K562 (cell line): Measurements from ENCODE around the gene FCER2. TPM values are rescaled to one million over a fixed set of nuclear protein-coding genes. Genes with fewer than 3 reads are reported as not detected.

ENCODE experiments used
- BRD9 ChIP-seq: fragments of 450-650 bp; IDR thresholded peaks from 2 replicates; pipeline ENCODE4 v1.6.1; 2018; ENCODE audit warnings: low read depth; ENCODE audit not compliant: partially characterized antibody
- CREB3 ChIP-seq: fragments of 450-650 bp; conservative IDR thresholded peaks from 2 replicates; pipeline ENCODE4 v1.6.1; 2016; ENCODE audit warnings: missing genetic modification characterization, low read depth, mild to moderate bottlenecking, missing compliant biosample characterization, moderate library complexity
- DMBX1 ChIP-seq: fragments of 250-450 bp; sonication (Bioruptor Pico); IDR thresholded peaks from 2 replicates; pipeline ENCODE4 v1.8.0; 2022; ENCODE audit warnings: inconsistent platforms, mild to moderate bottlenecking, moderate library complexity, borderline replicate concordance
- ETV5 ChIP-seq: sonication (generic); formaldehyde crosslinking; IDR thresholded peaks from 2 replicates; pipeline ENCODE4 v1.4.0; 2020; ENCODE audit warnings: low read depth, mild to moderate bottlenecking, missing genetic modification reagents
- HDAC6 ChIP-seq: IDR thresholded peaks from 2 replicates; pipeline ENCODE4 v1.6.1; 2012; ENCODE audit warnings: low read depth, mild to moderate bottlenecking, control low read depth, inconsistent platforms, low read length, moderate library complexity
- HMGXB4 ChIP-seq: sonication (generic); formaldehyde crosslinking; IDR thresholded peaks from 2 replicates; pipeline ENCODE4 v1.8.1; 2023; ENCODE audit warnings: mild to moderate bottlenecking, missing genetic modification reagents
- IFI16 ChIP-seq: fragments of 250-450 bp; sonication (Bioruptor Pico); IDR thresholded peaks from 2 replicates; pipeline ENCODE4 v2.1.2; 2022; ENCODE audit warnings: mild to moderate bottlenecking, inconsistent platforms
- ILF3 ChIP-seq: fragments of 450-650 bp; IDR thresholded peaks from 2 replicates; pipeline ENCODE4 v1.6.1; 2018; ENCODE audit warnings: antibody characterized with exemption, mild to moderate bottlenecking, moderate library complexity, borderline replicate concordance
- KDM5B ChIP-seq: fragments of 200-600 bp; sonication (generic); IDR thresholded peaks from 2 replicates; pipeline ENCODE4 v1.6.1; 2012; ENCODE audit warnings: low read depth, mild to moderate bottlenecking, moderate library complexity, low read length, control low read depth, inconsistent platforms; ENCODE audit not compliant: insufficient replicate concordance
- MTA1 ChIP-seq: fragments of 450-650 bp; IDR thresholded peaks from 2 replicates; pipeline ENCODE4 v1.6.1; 2017; ENCODE audit warnings: borderline replicate concordance
- MTA3 ChIP-seq: fragments of 450-650 bp; formaldehyde crosslinking; IDR thresholded peaks from 2 replicates; pipeline ENCODE4 v1.6.1; 2017; ENCODE audit warnings: mild to moderate bottlenecking, borderline replicate concordance
- NRF1 ChIP-seq, 2 experiments: fragments of 450-650 bp; IDR thresholded peaks in 1 of 2; conservative IDR thresholded peaks in 1 of 2; 2 replicates each; pipeline ENCODE4 v1.6.1; 2014; ENCODE audit warnings: mild to moderate bottlenecking in 2 of 2
- PHF20 ChIP-seq: fragments of 450-650 bp; IDR thresholded peaks from 2 replicates; pipeline ENCODE4 v1.6.1; 2018; ENCODE audit not compliant: partially characterized antibody
- POLR2A ChIP-seq: fragments of 450-650 bp; conservative IDR thresholded peaks from 2 replicates; pipeline ENCODE4 v1.6.1; 2016
- RAD21 ChIP-seq, 2 experiments: fragments of 250-450 bp in 1 of 2; fragments of 450-650 bp in 1 of 2; sonication (Bioruptor Pico) in 1 of 2; formaldehyde crosslinking in 1 of 2; IDR thresholded peaks in 1 of 2; conservative IDR thresholded peaks in 1 of 2; 2 replicates each; pipeline versions ENCODE4 v1.4.0 to v1.8.0; 2020 to 2022; ENCODE audit warnings: mild to moderate bottlenecking in 2 of 2, moderate library complexity in 1 of 2
- SAP30 ChIP-seq: fragments of 200-600 bp; sonication (generic); IDR thresholded peaks from 2 replicates; pipeline ENCODE4 v1.6.1; 2012; ENCODE audit warnings: borderline replicate concordance, low read depth, mild to moderate bottlenecking, moderate library complexity, low read length, control low read depth, inconsistent platforms; ENCODE audit not compliant: insufficient read depth, poor library complexity, severe bottlenecking
- TARDBP ChIP-seq: fragments of 450-650 bp; IDR thresholded peaks from 2 replicates; pipeline ENCODE4 v1.6.1; 2016
- ZBTB43 ChIP-seq: sonication (generic); formaldehyde crosslinking; IDR thresholded peaks from 2 replicates; pipeline ENCODE4 v1.8.0; 2023; ENCODE audit warnings: mild to moderate bottlenecking, missing genetic modification reagents
- ZNF639 ChIP-seq, 2 experiments: fragments of 200-800 bp in 1 of 2; sonication (Bioruptor generic) in 1 of 2; sonication (generic) in 1 of 2; formaldehyde crosslinking in 1 of 2; IDR thresholded peaks in 1 of 2; conservative IDR thresholded peaks in 1 of 2; 2 replicates each; pipeline versions ENCODE4 v1.5.0 to v1.6.1; 2016 to 2020; ENCODE audit warnings: missing compliant biosample characterization in 1 of 2, missing genetic modification characterization in 1 of 2, missing genetic modification reagents in 1 of 2
- polyA plus RNA-seq, 8 experiments: library from polyadenylated mRNA; depleted of rRNA in 4 of 8; stranded (reverse) in 5 of 8; unstranded in 3 of 8; fragments of >200 nt; fragmentation: Nextera tagmentation in 2 of 8; fragmentation: Illumina TruSeq in 1 of 8; extraction: Ambion mirVana in 2 of 8; extraction: Trizol in 1 of 8; gene quantifications; 2 replicates each; pipeline versions ENCODE4 v1.2.1 to v1.2.3, GENCODE V29; 2011 to 2014; ENCODE audit warnings: inconsistent platforms in 1 of 8, missing spikeins in 1 of 8
- total RNA-seq, 7 experiments: library from RNA; depleted of rRNA in 6 of 7; stranded (reverse); fragments of >200 nt in 6 of 7; fragmentation: Illumina TruSeq in 2 of 7; extraction: Trizol in 2 of 7; gene quantifications; 2 replicates each; pipeline versions ENCODE4 v1.2.1 to v1.2.3, GENCODE V29; 2011 to 2021; ENCODE audit warnings: low replicate concordance in 1 of 7

FCER2 gene
- total and polyA plus RNA-seq, 9 of the 15 experiments (the other 6 are each of a cell fraction or from before 2014, with no cell fraction given), result 0.11 TPM; not detected in 8

GRCh38 chr19:7680606-7681339 is 21.2 kb downstream of the FCER2 start, which contains the start of gene TRAPPC5 (continued):
- TF ChIP-seq ZBTB43 (CRISPR knock-in tag) (no peak), NRF1 (conservative IDR thresholded peaks at IDR 0.05 in 1 of 2, IDR thresholded peaks at IDR 0.05 in 1 of 2) (peak; percentile 96), MTA3 (peak; percentile 80; the same call in 1 of the 2 replicates), POLR2A (peak; percentile 58; the same call in 1 of the 2 replicates), SAP30 (peak; percentile 34), TARDBP (0 out of 2 replicates have a peak, but pooled peaks have one; percentile 54), KDM5B (peak; percentile 54), HMGXB4 (0 out of 2 replicates have a peak, but pooled peaks have one; percentile 63), DMBX1 (no peak), IFI16 (CRISPR knock-in tag) (no peak), CREB3 (tag) (no peak), HDAC6 (no peak), ETV5 (CRISPR knock-in tag) (no peak), ILF3 (0 out of 2 replicates have a peak, but pooled peaks have one; percentile 29), PHF20 (peak; percentile 46), ZNF639 (CRISPR knock-in tag; conservative IDR thresholded peaks at IDR 0.05 in 1 of 2, IDR thresholded peaks at IDR 0.05 in 1 of 2) (no peak), BRD9 (no peak), RAD21 (CRISPR knock-in tag; conservative IDR thresholded peaks at IDR 0.05 in 1 of 2, IDR thresholded peaks at IDR 0.05 in 1 of 2) (peak; percentile 97 to 98), MTA1 (no peak)
